GM19397 (cell line): ENCODE data around the gene HHATL.

Experiments used
- ATAC-seq: cut with Tn5 transposase; IDR thresholded peaks from one replicate; pipeline ENCODE4 v1.9.1; 2021; ENCODE audit warnings: mild to moderate bottlenecking, moderate library complexity; ENCODE audit not compliant: unreplicated experiment

Gene HHATL

DNA sequence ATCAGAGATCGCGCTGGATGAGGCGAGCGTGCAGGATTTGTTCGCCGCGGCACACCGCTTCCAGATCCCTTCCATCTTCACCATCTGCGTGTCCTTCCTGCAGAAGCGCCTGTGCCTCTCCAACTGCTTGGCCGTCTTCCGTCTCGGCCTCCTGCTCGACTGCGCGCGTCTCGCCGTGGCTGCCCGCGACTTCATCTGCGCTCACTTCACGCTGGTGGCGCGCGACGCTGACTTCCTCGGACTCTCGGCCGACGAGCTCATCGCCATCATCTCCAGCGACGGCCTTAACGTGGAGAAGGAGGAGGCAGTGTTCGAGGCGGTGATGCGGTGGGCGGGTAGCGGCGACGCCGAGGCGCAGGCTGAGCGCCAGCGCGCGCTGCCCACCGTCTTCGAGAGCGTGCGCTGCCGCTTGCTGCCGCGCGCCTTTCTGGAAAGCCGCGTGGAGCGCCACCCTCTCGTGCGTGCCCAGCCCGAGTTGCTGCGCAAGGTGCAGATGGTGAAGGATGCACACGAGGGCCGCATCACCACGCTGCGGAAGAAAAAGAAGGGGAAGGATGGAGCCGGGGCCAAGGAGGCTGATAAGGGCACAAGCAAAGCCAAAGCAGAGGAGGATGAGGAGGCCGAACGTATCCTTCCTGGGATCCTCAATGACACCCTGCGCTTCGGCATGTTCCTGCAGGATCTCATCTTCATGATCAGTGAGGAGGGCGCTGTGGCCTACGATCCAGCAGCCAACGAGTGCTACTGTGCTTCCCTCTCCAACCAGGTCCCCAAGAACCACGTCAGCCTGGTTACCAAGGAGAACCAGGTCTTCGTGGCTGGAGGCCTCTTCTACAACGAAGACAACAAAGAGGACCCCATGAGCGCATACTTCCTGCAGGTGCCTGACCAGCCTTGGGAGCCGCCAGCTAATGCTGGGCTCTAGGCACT lies 16.4 kb downstream of the HHATL start:
- no peak for ATAC-seq

DNA sequence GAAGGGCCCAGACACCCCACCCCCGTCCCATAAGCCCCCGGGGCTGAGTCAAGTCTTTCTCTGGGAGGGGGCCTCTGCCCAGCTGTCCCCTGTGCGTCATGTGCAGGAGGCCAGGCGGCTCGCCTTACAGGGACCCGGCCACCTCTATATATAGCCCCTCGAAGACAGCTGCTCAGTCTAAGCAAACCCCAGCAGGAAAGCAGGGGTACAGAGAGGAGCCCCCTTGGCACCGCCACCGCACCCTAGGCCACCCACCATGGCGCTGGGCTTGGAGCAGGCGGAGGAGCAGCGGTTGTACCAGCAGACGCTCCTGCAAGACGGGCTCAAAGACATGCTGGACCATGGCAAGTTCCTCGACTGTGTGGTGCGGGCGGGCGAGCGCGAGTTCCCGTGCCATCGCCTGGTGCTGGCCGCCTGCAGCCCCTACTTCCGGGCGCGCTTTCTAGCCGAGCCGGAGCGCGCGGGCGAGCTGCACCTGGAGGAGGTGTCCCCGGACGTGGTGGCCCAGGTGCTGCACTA lies 17.2 kb downstream of the HHATL start, which contains the start of gene KLHL40:
KLHL40 (plus strand) TSS at position 175 of the 519 bp plus-strand sequence; CDS start at position 257, 82 bp downstream.
- no peak for ATAC-seq

DNA sequence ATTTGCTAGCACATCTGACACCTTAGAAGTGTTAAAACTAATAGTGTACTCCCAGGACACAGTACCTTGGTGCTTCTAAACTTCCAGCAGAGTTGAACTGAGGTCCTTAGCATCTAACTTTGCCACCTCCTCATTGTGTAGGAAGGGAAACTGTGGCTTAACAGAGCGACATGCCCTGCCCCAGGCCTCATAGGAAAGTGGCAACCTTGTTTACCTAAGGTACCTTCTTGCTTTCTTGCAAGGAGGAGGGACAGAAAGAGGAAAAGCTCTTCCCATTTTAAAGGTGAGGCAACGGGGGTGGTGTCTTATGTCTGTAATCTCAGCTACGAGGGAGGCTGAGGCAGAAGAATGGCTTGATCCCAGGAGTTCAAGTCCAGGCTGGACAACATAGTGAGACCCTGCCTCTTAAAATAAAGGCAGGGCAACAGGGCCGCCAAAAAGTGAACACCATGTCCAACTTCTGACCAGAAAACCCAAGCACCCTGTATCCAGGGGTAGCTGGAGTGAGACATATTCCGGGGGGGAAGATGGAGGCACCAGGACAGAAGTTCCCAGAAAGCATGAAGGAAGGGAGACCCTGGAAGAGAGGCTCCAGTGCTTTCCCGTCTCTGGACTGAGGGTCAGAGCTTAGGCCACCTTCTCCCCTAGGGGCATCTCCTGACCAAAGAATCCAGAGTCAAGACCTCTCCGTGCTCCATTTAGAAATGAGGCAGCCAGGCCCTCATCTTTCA lies 17.8 kb downstream of the HHATL start:
- ATAC-seq = no peak

DNA sequence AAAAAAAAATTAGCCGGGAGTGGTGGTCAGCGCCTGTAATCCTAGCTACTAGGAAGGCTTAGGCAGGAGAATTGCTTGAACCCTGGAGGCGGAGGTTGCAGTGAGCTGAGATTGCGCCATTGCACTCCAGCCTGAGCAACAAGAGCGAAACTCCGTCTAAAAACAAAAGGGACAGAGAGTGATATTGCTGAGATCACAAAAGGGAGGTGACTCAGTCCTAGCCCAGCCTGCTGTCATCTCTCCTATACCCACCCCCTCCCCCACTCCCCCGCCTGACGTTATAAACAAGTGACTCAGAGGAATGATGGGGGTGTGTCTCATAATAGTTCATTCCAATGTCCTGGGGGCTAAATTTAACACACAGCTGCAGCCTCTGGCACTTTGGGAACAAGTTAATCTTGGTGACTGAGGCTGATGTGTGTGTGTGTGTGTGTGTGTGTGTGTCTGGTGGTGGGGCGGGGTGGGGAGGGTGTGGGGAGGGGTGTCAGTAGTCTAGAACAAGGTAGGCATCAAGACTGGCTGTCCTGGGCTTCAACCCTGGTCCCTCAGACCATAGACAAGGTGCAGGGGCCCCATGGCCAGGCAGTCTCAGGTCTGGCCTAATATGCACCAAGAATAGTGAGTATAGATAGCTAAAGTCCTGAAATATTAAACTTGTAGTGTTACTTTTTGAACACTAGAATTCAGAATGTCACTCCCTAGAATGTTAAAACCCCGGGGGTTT lies 18.6 kb downstream of the HHATL start:
- ATAC-seq = no peak

DNA sequence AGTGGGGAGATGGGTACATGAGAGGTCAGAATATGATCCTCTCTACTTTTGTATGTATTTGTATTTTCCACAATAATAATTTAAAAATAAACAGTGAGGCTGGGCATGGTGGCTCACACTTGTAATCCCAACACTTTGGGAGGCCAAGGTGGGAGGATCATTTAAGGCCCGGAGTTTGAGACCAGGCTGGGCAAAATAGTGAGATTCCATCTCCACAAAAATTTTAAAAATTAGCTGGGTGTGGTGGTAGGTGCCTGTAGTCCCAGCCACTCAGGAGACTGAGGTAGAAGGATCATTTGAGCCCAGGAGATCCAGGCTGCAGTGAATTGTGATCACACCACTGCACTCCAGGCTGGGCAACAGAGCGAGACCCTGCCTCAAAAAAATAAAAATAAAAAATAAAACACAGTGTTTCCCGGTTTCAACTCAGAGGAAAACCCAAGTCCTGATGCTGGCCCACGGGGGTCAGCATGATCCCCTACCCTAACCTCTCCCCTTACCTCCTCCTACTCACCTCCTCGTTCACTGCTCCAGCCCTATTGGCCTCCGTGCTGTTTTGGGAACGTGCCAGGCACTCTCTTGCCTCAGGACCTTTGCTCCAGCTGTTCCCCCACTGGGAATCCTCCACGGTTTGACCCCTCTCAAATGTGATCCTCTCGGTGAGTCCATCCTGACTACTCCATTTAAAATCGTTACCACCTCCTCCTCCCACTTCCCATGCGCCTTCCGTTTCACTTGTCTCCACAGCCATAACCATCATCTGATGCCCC lies 20.1 kb downstream of the HHATL start:
- no peak for ATAC-seq

DNA sequence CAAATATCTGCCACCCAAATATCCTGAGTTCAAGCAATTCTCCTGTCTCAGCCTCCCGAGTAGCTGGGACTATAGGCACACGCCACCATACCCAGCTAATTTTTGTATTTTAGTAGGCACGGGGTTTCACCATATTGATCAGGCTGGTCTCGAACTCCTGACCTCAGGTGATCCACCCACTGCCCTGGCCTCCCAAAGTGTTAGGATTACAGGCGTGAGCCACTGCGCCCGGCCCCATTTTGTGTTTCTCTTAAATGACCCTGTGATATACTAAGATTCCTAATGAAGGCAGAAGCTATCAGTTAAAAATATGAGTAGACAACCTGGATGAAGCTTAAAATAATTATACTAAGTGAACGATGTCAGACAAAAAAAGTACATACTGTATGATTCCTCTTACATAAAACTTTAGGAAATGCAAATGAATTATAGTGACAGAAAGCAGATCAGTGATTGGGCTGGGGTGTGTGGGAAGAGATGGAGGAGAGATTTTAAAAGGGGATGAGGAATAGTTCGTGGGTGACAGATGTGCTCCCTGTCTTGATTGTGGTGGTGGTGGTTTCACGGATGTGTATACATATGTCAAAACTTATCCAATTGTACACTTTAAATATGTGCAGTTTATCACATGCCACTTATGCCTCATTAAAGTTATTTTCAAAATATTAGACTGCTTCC lies 21.1 kb downstream of the HHATL start:
- ATAC-seq = no peak

DNA sequence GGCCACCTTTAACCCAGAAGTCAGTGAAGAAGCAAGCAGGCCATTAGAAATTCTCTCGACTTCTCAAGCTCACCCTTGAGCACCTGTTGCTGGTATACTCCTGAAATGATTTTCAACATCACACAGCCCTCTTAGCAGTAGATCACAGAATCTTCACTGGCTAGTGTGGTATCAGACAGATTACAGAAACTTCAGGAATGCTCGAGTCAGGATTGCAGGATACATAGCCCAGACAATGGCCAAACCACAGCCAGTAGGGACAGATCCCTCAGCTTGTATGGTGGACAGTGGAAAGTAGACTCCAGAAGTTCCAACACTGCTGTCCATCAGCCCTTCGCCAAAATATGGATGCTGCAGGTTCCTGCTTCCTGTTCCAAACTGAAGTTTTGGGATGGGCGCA lies 21.8 kb downstream of the HHATL start:
- no peak for ATAC-seq

DNA sequence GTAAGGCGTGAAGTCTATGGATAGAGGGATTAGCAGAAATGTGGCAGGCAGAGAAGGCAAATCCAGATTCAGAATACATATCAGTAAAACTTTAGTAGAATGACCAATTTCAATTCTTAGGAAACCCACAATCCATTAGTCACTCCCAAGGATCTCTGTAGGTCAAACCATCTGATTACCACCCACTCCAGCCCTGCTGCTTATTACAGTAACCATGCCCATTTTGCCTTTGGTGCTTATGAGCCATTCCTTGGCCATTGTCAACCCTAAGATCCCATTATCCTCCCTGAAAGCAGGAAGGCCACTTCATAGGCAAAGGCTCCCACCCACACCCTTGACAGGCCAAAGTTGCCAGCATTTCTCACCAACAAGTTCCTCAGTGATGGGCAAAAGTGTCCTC lies 22.3 kb downstream of the HHATL start:
- no peak for ATAC-seq

DNA sequence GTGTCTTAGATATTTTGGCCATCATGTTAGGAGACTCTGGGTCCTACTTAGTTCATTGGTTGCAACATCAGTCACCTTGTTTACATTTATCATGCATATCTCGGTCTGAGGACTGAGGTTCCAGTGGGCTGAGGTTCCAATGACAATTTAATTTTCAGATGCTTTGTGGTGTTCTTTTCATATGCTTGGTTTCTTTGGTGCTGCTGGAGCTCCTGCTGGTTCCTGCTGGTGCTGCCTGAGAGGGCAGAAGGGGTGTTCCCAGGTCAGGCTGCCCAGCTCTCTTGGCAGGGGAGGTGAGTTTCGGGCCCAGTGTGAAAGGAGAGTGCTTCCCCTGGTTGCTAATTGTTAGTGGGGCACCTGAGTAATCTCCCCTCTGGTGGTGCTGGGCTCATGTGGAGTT lies 24.2 kb downstream of the HHATL start:
- ATAC-seq = no peak

DNA sequence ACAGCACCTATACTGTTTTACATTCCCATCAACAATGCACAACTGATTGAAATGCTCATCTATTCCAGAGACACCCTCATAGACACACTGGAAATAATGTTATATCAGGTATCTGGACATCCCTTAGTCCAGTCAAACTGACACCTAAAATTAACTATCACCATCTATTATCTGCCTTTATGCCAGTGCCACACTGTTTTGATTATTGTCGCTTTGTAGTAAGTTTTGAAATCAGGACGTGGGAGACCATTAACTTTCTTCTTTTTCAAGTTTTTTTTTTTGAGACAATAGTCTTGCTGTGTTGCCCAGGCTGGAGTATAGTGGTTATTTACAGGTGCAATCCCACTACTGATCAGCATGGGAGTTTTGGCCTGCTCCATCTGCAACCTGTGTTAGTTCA lies 26.7 kb downstream of the HHATL start:
- ATAC-seq = no peak

DNA sequence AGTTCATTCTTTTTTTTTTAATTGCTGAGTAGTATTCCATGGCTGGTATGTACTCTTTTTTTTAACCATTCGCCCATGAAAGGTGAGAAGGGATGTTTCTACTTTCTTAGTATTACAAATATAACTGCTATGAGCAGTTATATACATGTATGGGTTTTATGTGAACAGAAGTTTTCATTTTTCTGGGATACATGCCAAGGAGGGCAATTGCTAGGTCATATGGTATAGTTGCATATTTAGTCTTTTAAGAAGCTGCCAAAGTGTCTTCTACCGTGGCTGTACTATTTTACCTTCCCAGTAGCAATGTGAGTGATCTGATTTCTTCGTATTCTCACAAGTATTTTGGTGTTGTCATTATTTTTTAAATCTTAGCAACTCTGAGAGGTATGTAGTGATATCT lies 28.5 kb downstream of the HHATL start:
- no peak for ATAC-seq

DNA sequence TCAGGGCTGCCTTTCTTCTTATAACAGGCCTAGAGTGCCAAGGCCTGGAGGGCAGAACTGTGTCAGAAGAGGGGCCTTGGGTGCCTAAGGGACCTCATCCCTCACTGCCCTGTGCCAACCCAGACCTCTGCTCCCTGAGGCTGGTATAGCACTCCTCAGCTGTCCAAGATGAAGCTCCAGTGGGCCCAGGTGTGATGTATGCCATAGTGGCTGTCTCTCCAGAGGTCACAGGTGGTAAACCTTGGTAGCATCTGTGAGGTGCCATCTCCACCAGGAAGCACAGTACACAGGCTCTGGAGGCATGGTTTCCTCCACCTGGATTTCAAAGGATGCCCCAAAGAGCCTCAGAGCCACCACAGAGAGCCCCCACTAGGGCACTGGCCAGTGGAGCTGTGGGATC lies 29.5 kb downstream of the HHATL start:
- ATAC-seq = no peak

DNA sequence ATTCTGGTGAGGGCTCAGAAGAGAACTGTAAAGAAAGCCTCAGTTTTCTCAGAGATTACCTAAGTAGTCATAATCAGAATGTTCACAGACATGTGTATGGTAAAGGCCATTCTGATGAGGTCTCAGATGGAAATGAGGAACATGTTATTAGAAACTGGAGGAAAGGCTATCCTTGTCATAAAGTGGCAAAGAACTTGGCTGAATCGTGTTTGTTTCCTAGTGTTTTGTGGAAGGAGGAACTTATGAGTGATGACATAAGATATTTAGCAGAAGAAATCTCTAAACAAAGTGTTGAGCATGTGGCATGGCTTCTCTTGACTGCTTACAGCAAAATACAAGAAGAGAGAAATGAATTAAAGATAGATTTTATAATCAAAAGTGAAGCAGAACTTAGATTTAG lies 30.1 kb downstream of the HHATL start:
- no peak for ATAC-seq

DNA sequence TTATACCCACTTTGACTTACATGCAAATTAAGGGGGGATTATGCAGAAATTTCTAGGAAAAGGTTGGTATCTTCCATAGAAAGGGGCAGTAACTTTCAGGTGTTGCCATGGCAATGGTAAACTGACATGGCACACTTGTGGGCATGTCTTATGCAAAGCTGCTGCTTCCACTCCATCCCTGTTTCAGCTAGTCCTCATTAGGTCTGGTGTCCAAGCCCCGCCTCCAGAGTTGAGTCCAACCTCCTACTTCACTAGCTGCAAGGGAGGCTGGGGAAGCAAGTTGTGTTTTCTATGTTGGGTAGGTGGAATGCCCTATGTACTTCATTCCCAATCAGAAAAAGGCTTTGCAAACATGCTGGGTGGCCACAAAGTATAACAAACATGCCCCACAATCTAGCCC lies 31.9 kb downstream of the HHATL start:
- ATAC-seq = no peak

DNA sequence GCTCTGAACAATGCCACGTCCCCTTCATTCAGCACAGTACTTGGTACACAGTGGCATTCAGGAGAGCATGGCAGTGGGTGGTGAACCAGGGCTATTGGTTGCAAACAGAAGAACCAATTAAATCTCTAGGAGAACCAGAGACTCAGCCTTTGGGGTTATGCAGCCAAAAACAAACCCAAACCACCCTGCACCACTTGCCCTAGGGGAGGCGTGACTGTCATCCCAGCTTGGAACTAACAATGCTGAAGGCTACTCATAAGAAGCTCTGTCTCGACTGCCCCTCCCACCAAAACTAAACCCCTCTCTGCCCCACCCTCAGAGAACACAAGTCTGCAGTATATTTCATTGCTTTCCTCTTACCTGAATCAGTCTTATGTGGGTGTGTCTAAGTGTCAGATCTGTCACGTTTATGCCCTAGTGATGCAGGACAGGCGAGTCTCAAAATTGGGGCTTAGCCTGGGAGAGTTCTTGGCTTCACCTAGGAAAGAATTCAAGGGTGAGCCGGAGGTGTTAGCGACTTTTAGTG lies 32.5 kb downstream of the HHATL start:
- no peak for ATAC-seq

DNA sequence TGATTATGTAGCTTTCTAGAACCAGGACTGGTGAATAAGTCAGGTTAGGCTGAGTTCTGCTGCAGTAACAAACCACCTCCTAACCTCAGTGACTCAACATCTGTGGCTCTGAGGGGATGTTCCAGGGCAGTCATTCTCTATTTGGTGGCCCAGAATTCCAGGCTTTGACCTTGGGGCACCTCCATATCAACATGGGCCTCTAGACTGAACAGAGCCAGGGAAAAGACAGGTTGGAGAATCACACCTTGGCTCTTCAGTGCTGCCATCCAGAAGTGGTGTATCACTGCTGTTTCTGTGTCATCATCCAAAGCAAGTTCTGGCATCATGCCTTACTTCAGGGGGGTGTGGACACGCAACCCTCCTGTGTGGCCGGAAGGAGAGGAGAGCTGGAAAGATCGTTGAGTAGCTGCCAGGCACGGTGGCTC lies 33.8 kb downstream of the HHATL start:
- no peak for ATAC-seq

DNA sequence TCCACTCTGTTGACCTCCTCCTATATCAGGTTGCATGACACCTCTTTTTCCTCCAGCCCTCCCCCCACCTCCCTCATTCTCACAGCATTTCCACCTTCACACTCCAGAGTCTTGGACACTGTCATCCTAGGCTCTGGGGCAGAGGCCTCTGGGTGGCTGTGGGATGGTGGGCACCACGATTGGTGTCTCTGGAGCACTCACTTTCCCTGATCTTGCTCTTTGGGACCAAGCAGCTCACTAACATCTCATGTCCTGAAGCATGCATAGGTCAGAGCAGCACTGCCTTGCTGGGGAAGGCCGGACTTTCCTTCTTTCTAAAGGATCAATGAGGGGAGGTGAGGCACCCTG lies 34.2 kb downstream of the HHATL start:
- no peak for ATAC-seq

DNA sequence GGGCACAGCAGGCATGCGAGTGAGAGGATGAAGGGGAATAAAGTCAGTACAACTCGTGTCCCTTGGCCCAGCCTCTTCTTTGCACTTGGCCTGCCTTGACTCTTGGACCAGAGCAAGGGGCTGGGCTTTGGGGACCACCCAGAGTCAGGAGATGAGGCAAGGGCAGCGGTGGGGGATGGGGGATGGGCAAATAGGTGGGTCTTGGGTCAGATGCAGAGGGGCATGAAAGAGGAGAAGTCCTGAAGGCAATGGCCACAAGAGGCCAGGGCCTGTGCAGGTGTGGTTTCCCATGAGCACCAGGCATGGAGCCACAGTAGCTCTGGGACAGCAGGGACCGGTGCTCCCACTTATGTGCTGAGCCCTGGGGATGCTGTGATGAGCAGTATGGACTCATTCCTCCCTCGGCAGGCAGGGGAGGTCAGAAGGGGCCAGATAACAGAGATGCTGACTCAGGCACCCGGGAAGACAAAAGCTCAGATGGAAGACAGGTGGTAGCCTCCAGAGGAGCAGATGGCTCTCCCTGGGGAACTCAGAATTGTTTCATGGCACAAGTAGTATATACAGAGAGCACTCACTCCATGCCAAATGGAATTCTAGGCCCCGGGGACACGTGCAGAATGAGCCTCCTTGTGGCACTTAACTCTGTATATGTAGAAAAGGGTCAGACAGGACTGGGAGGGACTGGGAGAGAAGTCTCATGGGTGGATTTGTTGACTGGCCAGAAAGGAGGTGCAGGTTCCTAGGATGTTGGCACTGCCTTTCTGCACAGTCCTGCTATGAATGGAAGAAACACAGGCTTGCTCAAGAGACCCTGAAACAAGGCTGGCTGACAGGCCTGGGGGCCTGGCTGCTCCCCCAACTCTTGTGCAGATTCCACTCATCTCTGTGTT lies 34.8 kb downstream of the HHATL start:
- ATAC-seq = no peak

DNA sequence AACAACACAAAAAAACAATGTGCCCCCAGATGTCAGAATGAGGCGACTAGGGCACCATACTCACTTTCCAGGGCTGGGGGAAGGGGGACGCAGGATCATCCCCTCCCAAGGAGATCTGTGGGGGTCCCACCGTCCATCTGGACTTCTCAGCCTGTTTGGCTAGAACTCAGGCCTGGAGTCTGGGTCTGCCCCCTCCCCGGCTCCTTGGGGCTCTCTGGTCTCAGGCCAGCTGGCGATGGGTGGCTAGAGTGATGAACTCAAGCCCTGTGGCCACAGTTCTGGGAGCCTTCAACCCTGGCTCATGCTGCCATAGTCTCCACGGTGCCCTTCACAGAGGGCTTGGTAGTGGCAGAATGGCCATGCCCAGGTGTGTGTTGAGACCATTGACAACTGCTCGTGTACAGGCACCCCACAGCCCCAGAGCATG lies 35.5 kb downstream of the HHATL start:
- ATAC-seq = no peak
